GM19238 (cell line): Measurements from ENCODE around the gene EXOC7.
A peak's percentile ranks its signal among the peaks of the same experiment; 100 is the strongest.
"Not testable (repeated sequence)": the region's sequence is repeated elsewhere in the genome, so short reads cannot be mapped to it uniquely, and the experiment has no call there.

Experiments used
- DNase-seq: peaks from one replicate; pipeline ENCODE4 v3.0.0; 2011; ENCODE audit warnings: low spot score; ENCODE audit not compliant: insufficient read length

The EXOC7 gene

DNA sequence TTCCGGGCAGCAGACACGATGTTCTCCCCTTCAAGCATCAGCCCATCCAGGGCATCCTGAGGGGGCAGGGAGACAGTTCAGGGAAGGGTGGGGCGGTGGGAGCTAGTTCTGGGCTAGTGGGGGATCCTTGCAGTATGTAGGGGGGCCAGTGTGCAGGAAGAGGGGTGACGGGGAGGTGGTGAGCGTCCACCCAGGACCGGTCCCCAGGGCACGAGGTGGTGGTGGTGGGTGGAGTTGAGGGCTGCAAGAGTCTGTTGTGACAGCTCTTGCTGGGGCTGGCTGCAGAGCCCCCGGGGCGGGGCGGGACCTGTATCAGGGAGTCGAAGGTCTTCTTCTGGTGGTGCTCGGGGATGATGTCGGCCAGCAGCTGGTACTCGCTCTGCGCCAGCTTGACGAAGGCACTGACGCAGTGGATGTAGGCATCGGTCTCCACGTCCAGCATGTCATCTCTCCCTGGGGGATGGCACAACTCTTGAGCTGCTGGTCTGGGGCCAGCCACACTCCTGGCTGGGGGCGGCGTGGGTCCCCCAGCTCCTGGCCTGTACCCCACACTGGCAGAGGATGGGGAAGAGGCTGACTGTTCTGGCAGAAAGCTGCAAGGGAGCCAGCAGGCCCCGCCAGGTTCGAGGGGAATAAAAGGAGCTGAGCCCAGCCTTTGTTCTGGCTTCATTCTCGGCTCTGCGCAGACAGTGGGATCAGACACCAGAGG is 14.6 kb downstream of the EXOC7 start:
- no peak for DNase-seq

- peak; percentile 1 for DNase-seq
These were observed 15.3 kb downstream of the EXOC7 start for GRCh38 chr17:76088041-76088867.

- DNase-seq = no peak
These were observed 16.1 kb downstream of the EXOC7 start for GRCh38 chr17:76087531-76087930.

GRCh38 chr17:76086384-76086783 is 17.2 kb downstream of the EXOC7 start:
- DNase-seq = peak; percentile 0

GRCh38 chr17:76085731-76086366 is 17.7 kb downstream of the EXOC7 start:
- peak; percentile 1 for DNase-seq

DNA sequence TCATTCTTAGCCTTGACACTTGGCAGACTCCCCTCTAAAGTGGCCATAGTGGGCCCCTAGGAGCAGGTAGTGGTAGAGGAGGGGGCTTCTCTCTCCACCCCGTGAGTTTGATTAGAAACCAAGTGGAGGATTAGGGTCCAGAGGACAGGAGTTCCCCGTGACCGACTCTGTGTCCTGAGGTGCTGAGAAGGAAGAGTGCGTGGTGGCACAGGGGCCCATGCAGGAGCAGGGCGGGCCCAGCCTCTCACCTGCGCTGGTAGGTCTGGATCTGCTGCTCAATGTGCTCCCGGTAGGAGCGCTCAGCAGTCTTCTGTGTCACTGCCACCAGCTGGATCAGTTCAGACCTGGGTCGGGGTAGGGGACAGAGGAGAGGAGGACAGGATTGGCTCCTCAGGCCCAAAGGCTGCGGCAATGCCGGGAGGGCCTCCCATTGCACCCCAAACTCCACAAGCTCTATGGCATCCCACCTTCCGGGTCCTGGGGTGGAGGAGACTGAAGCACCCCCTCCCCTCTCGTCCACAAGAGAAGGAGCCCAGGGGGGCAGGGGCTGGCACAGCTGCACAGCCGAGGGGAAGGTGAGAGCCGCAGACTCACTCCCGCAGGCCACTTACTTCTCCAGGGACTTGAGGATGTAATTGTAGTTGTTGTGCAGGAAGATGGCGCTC is 18.4 kb downstream of the EXOC7 start:
- DNase-seq = no peak

DNA sequence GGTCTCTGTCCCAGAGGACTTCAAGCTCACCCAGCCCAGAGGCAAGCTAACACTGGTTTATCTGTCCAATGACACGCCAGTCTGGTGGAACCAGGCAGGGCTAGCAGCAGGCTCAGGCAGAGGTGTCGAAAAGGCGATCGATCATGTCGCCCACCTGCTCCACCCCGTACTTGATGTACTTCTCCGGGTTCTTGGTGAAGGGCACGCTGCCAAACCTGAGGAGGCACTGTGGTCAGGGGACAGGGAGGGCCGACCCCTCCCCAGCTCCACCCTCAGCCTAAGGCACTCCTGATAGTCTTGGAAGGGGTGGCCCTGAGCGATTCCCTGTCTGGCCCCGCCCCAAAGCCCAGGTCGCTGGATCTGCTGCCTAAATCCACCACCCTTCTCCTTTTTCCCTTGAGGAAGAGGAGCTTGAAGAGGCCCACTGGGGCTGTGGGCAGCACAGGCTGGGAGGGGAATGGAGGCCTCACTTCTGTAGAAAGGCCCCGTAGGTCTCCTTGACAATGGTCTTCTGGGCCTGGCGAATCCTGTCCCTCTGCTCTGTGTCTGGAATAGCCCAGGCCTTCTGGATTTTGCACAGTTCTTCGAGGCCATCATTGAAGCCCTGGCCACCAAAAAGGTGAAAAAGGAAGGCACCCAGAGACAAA is 19.9 kb downstream of the EXOC7 start:
- DNase-seq = no peak

DNA sequence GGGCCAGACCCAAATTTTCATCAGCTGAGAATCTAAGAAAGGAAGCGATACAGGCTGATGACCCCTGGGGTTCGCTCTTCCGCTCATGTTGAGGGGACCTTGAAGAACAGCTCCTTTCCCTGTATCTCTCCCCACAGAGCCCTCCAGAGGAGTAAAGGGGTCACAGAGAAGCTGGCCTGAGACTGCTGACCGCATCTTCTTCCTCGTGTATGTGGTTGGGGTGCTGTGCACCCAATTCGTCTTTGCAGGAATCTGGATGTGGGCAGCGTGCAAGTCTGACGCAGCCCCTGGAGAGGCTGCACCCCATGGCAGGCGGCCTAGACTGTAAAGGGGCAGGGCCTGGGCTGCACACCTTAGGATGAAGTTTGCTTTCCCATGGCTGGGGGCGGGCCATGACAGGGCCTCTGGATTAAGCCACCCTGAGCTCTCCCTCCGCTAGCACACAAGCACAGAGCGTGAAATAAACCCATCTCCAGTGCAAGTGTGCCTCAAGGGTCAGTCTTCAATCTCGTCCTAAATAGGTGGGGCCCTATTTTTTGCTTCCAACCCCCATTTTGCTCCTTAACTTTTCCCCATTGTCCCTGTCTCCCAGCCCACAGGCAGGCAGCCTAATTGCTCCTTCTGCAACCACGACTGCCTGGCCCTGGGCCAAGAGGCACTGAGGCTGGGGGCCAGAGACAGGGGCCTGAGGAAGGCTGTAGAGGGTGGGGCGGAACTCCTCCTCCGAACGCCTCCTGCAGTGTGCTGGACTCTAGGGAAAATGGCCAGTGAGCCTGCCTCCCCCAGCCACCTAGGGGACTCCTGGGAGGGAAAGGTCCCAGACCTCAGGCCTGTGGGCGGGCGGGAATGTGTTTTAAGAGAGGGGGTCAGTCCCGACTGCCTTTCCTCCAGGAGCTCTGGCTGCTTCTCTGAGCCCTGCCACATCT is 21.0 kb downstream of the EXOC7 start:
- DNase-seq = no peak

DNA sequence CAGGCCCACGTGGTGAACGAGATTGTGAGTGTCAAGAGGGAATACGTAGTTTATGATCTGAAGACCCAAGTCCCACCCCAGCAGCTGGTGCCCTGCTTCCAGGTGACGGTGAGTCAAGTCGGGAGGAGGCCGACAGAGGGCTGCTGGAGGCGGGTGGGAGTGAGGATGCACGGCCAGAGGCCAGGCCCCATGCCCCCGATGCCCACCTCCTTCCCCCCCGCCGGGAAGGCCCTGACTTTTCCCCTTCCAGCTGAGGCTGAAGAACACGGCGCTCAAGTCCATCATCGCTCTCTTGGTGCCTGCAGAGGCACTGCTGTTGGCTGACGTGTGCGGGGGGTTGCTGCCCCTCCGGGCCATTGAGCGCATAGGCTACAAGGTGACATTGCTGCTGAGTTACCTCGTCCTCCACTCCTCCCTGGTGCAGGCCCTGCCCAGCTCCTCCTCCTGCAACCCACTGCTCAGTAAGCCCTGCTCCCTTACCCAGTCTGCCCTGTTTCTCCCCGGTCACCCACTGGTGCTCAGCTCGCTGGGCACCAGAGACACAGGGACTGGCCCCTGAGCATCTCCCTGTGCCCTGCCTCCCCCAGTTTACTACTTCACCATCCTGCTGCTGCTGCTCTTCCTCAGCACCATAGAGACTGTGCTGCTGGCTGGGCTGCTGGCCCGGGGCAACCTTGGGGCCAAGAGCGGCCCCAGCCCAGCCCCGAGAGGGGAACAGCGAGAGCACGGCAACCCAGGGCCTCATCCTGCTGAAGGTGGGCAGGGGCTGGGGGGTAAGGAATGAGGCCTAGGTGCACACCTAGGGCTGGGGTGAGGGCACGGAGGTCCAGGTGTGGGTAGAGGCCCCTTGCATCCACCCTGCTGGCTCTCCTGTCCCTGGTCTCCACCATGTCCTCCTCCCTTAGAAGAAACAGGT is 22.0 kb downstream of the EXOC7 start:
- no peak for DNase-seq

DNA sequence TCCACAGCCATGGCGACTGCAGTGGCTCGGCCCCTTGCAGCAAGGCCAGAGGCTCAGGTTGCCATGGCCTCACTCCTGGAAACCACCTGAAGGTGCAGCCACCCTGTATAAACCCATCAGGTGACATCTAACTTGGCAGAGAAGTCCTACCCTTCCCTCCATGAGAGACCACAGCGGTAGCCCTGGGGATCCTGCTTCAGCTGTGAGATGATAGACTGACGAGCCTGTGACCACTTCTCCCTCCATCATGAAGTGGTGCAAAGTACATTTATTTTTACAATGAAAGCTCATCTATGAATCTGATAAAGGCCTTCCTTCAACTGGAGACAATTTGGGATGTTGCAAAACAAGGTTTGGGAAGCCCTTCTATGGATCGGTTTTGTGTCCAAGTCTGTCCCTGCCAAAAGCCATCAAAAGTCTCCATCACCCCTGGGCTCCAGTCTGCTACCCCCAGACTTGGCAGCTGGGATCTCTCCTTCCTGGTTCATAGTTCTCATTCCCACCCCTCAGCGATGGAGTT is 22.8 kb downstream of the EXOC7 start:
- no peak for DNase-seq

DNA sequence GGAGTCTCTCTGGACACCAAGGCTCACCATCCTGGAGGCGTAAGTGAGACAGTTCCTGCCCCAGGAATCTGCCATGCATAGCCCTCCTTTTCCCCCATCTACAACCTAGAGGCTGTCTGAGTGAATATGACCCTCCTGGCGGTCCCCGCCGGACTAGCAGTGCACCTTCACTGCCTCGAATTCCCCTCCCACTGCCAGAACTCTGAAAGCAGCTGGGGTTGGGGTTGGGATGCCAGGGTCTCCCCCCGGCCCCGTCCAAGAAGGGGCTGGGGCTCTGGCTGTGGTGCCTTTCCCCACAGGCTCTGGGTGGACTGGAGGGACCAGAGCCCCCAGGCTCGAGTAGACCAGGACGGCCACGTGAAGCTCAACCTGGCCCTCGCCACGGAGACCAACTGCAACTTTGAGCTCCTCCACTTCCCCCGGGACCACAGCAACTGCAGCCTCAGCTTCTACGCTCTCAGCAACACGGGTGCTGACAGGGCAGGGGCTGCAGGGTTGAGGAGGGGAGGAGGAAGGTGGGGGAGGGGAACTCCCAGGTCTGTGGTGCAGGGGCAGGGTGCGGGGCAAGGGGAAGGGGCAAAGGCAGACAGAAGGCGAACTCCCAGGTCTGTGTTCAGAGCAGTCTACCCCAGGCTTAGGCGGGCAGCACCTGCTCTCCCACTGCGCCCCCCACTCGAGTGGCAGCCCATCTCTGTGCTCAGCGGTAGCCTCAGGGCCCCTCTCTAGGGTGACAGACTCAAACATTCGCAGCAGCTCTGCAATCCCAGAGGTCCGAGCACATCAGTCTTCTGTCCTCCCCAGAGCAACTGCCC is 23.4 kb downstream of the EXOC7 start:
- DNase-seq = no peak

DNA sequence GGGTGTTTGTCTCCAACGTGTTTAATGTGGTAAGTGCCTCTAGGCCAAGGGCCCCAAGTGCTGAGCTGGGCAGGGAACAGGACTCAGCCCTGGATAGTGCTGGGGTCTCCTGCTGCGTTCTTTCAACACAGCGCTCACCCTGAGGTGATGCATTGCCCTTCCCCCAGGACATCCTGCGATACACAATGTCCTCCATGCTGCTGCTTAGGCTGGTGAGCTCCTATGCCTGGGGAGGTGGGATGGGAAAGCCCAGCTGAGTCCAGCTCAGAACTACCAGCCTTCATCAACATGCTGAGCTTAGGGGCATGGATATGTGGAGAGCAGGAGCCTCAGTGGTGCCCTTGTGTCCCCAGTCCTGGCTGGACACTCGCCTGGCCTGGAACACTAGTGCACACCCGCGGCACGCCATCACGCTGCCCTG is 24.0 kb downstream of the EXOC7 start:
- DNase-seq = no peak

DNA sequence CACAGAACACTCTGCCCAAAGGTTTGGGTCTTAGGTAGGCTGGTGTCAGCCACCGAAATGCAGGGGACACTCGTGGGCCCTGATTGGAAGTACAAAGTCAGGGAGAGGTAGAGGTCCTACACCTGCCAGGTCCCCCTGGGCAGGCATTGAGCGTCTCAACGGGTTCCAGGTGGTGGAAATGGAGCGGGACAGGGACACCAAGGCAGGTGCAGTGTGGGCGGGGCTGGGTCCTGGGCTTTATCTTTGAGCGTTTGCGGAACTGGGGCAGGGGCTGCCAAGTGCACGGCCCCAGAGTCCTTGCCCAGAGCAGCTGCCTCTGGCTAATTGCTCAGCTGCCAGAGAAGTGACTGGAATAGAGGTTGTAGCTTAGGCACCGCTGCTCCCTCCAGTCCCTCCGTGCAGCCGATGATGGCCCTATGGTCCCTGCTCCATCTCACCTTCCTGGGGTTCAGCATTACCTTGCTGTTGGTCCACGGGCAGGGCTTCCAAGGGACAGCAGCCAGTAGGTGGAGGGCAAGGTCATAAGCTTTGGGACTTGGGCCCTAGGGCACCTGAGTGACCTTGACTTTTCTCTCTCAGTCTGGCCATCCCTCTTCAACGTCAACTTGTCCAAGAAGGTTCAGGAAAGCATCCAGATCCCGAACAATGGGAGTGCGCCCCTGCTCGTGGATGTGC is 24.6 kb downstream of the EXOC7 start, which contains the start of gene ZACN:
Gene ZACN (plus strand): TSS at position 323 of the 675 bp plus-strand sequence. CDS start 83 bp downstream, at position 406.
- DNase-seq = no peak

- not testable (repeated sequence) for DNase-seq
These were observed 25.2 kb downstream of the EXOC7 start for GRCh38 chr17:76078370-76078769.

DNA sequence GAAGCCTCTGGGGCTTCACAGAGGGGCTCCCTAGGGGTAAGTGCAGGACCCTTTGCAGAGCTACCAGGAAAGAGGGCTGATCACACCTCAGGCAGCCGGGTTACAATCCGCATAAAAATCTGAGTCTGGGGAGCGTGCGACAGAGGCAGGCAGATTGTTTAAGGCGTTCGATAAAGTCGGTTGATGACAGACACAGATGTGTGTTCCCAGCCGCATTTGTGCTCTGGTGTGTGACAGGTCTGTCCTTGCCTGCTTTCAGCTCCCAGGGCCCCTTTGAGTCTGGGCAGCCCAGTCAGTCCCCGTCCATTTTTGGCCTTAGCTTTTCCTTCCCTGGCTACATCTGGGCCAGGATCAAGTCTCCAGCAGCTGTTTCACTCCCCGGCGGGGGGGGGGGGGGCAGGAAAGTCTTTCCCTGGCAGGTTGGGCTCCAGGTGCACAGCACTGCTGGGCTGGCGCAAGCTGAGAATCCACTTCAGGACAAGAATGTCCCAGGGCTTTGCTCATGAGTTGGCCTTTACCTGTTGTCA is 25.9 kb downstream of the EXOC7 start:
- no peak for DNase-seq

DNA sequence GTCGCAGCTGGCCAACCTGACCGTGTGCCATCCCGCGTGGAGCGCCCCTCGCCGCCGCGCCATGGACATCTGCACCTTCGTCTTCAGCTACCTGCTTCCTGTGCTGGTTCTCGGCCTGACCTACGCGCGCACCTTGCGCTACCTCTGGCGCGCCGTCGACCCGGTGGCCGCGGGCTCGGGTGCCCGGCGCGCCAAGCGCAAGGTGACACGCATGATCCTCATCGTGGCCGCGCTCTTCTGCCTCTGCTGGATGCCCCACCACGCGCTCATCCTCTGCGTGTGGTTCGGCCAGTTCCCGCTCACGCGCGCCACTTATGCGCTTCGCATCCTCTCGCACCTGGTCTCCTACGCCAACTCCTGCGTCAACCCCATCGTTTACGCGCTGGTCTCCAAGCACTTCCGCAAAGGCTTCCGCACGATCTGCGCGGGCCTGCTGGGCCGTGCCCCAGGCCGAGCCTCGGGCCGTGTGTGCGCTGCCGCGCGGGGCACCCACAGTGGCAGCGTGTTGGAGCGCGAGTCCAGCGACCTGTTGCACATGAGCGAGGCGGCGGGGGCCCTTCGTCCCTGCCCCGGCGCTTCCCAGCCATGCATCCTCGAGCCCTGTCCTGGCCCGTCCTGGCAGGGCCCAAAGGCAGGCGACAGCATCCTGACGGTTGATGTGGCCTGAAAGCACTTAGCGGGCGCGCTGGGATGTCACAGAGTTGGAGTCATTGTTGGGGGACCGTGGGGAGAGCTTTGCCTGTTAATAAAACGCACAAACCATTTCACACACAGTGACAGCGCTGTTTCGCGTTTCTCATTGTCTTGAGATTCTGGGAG is 26.6 kb downstream of the EXOC7 start:
- DNase-seq = no peak
